Subcutaneous adipose tissue (tissue), 4 donors: ENCODE measurements around the gene APOBEC4. TPM values are rescaled to one million over a fixed set of nuclear protein-coding genes. Genes with fewer than 3 reads are reported as not detected.

ENCODE experiments used
- CTCF ChIP-seq: fragments of 450-650 bp; IDR thresholded peaks from one replicate; pipeline ENCODE4 v1.5.1; 2016; ENCODE audit warnings: low read depth, mild to moderate bottlenecking, control low read depth, antibody characterized with exemption, moderate library complexity
- total RNA-seq, 4 donors: library from RNA; depleted of rRNA; stranded (reverse); fragments of >200 nt; gene quantifications; one replicate each; pipeline ENCODE4 v1.1.0, GENCODE V29; 2016

APOBEC4 gene
- total RNA-seq, 4 donors from 2014 or later = not detected

- no peak for TF ChIP-seq CTCF
Measured at GRCh38 chr1:183597656-183598347, 55.3 kb downstream of the APOBEC4 start.

- TF ChIP-seq CTCF = no peak
Measured at GRCh38 chr1:183596500-183596899, 56.6 kb downstream of the APOBEC4 start.

Other genes starting within 250 kb of the APOBEC4 start
- gene NMNAT2, start 234.9 kb downstream of the APOBEC4 start, total RNA-seq = 1 to 10 TPM; 1.0 to 4.5 (median 2.4) TPM
- gene SMG7, start 180.8 kb downstream of the APOBEC4 start, total RNA-seq = 10 to 100 TPM; 33.7 to 42.8 (median 36.5) TPM
- 100 to 1,000 TPM in 1 of 4 donors, 10 to 100 TPM in 3; 12.6 to 128 (median 36.2) TPM for gene NCF2, start 62.9 kb downstream of the APOBEC4 start, total RNA-seq
- gene ARPC5, start 17.5 kb downstream of the APOBEC4 start, total RNA-seq = 100 to 1,000 TPM in 2 of 4 donors, 10 to 100 TPM in 2; 59.7 to 202 (median 102) TPM
- 10 to 100 TPM; 41.8 to 81.8 (median 59.0) TPM for gene RGL1, start 151.8 kb upstream of the APOBEC4 start, total RNA-seq